ENCODE data around the gene RASSF10. TPM values are rescaled to one million over a fixed set of nuclear protein-coding genes. Genes with fewer than 3 reads are reported as not detected.

RASSF10 gene
- under 0.01 and 0.18 TPM in 2 replicates for total RNA-seq

DNA sequence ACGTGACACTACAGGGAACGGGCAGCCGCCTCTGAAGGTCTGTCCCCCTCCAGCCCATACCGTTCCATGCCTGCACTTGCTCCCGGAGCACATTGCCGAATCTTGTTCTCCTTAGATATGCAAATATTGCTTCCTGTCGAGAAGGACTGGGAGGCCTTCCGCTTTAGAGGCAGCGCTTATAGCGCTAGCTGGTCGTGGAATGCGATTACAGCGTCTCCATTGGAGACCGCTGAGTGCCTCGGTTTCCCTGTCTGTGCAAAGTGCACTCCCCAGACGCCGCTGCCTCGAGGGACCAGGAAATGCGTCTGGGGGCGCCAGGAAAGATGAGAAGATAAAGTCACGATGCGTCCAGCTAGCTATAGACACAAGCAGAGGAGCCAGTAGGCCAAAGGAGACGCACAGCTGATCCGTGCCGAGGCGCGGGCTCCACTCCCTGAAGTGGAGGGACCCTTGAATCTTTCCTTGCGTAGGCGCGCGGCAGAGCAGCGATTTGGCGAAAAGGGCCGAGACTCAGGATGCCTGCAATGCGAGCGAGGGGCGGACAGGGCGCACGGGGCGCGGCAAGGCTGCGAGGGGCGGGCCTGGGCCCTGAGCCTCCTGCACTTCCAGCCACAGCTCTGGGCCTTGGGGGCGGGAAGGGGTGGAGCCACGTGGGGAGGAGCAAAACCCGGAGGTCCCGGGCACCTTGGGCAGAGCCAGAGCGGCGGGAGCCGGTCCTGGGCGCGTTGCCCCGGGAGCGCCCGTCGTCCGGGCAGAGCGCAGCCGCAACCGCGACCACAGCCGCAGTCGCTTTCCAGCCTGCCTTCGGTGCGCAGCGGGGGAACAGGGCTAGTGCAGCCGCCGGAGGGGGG is at the start of gene RASSF10:
RASSF10 (plus strand) TSS at position 692 of the 851 bp plus-strand sequence. CDS start 261 bp downstream, outside the sequence.

